Right lobe of liver (tissue), 4 donors: Measurements from ENCODE around the gene MRPL3.

Source experiments
- CTCF ChIP-seq, 4 donors: fragments of 200-600 bp in 3 of 4; fragments of 450-650 bp in 1 of 4; IDR thresholded peaks; one replicate each; pipeline versions ENCODE4 v1.5.1 to v1.8.0; 2016 to 2022; ENCODE audit warnings: antibody characterized with exemption in 4 of 4, mild to moderate bottlenecking in 2 of 4
- POLR2A ChIP-seq: fragments of 450-650 bp; IDR thresholded peaks from one replicate; pipeline ENCODE4 v1.6.1; 2017; ENCODE audit warnings: antibody characterized with exemption, mild to moderate bottlenecking
- donor health status: DM: no; HTN: no; CAD: no.
- donor health status: DM: no; HTN: no; CAD: no.
- donor health status: DM: no; HTN: yes; CAD: no.

- no peak for TF ChIP-seq CTCF (IDR thresholded peaks at IDR 0.05)
- TF ChIP-seq POLR2A, result no peak
Observed at GRCh38 chr3:131551761-131552160, 49.0 kb upstream of the MRPL3 start.
